Omental fat pad (tissue), 4 donors: ENCODE measurements around the gene POU1F1. TPM values are rescaled to one million over a fixed set of nuclear protein-coding genes. Genes with fewer than 3 reads are reported as not detected.

Experiments
- ATAC-seq: fragments of 150-250 bp; one replicate; pipeline ENCODE4 v1.9.1; 2016; ENCODE audit warnings: mild to moderate bottlenecking, moderate library complexity; ENCODE audit not compliant: low FRiP score
- DNase-seq: peaks from one replicate; pipeline ENCODE4 v3.0.0-alpha.2; 2019; ENCODE audit warnings: low spot score
- CTCF ChIP-seq, 3 donors: fragments of 450-650 bp; IDR thresholded peaks; one replicate each; pipeline ENCODE4 v1.5.1; 2016 to 2017; ENCODE audit warnings: antibody characterized with exemption in 3 of 3, mild to moderate bottlenecking in 3 of 3, moderate library complexity in 2 of 3
- total RNA-seq, 4 donors: library from RNA; depleted of rRNA; stranded (reverse); fragments of >200 nt; gene quantifications; one replicate each; pipeline ENCODE4 v1.1.0, GENCODE V29; 2016

POU1F1 gene
- total RNA-seq, 4 donors from 2014 or later: not detected

GRCh38 chr3:87272718-87273341 lies 3.6 kb downstream of the POU1F1 start:
- ATAC-seq (no peak), DNase-seq (no peak)
- TF ChIP-seq CTCF (IDR thresholded peaks at IDR 0.05): no peak

GRCh38 chr3:87270908-87271700 lies 5.3 kb downstream of the POU1F1 start:
- DNase-seq (no peak), ATAC-seq (no peak)
- no peak for TF ChIP-seq CTCF (IDR thresholded peaks at IDR 0.05)

- DNase-seq: no peak
- no peak for ATAC-seq
- no peak for TF ChIP-seq CTCF (IDR thresholded peaks at IDR 0.05)
Measured at GRCh38 chr3:87269723-87270122, 6.7 kb downstream of the POU1F1 start.

- DNase-seq: no peak
- no peak for TF ChIP-seq CTCF (IDR thresholded peaks at IDR 0.05)
- ATAC-seq: no peak
Measured at GRCh38 chr3:87268646-87269211, 7.7 kb downstream of the POU1F1 start.

GRCh38 chr3:87267953-87268645 lies 8.3 kb downstream of the POU1F1 start:
- TF ChIP-seq CTCF (IDR thresholded peaks at IDR 0.05): no peak
- DNase-seq: no peak
- no peak for ATAC-seq

- DNase-seq (no peak), ATAC-seq (no peak)
- TF ChIP-seq CTCF (IDR thresholded peaks at IDR 0.05): no peak
Measured at GRCh38 chr3:87261925-87262324, 14.5 kb downstream of the POU1F1 start.
